Measurements from ENCODE around the gene DENND2C. TPM values are rescaled to one million over a fixed set of nuclear protein-coding genes. Genes with fewer than 3 reads are reported as not detected.

DENND2C gene
- total RNA-seq, 1 donor from 2014 or later, result 1.6 TPM

- TF ChIP-seq CTCF (IDR thresholded peaks at IDR 0.05), result no peak
Observed at GRCh38 chr1:114702737-114703136, 32.9 kb upstream of the DENND2C start.

GRCh38 chr1:114701931-114702330, 32.1 kb upstream of the DENND2C start:
- peaks cover 21% of the 10 kb centered on the region for H3K36me3 Mint-ChIP-seq (ENCODE audit: unreplicated experiment)
- no peak for TF ChIP-seq CTCF (IDR thresholded peaks at IDR 0.05)
- H3K27me3 Mint-ChIP-seq (ENCODE audit: unreplicated experiment), result peaks cover 6% of the 10 kb centered on the region
- H3K9me3 Mint-ChIP-seq (ENCODE audit: unreplicated experiment), result no peaks in the 10 kb centered on the region
- peaks cover 2% of the 10 kb centered on the region for H3K4me1 Mint-ChIP-seq (ENCODE audit: unreplicated experiment)
- no peak overlapping the region for H3K27ac Mint-ChIP-seq (ENCODE audit: unreplicated experiment)
- DNase-seq (ENCODE audit: extremely low spot score, unreplicated experiment), result no peak
- no peak overlapping the region for H3K4me3 Mint-ChIP-seq (ENCODE audit: unreplicated experiment)

More at GRCh38 chr1:114702737-114703136, 32.9 kb upstream of the DENND2C start:
- Mint-ChIP-seq H3K9me3 (ENCODE audit: unreplicated experiment) (no peaks in the 10 kb centered on the region), H3K27me3 (ENCODE audit: unreplicated experiment) (peaks cover 4% of the 10 kb centered on the region), H3K36me3 (ENCODE audit: unreplicated experiment) (peaks cover 29% of the 10 kb centered on the region), H3K4me1 (ENCODE audit: unreplicated experiment) (peaks cover 2% of the 10 kb centered on the region), H3K27ac (ENCODE audit: unreplicated experiment) (no peak overlapping the region), H3K4me3 (ENCODE audit: unreplicated experiment) (no peak overlapping the region)
- DNase-seq (ENCODE audit: extremely low spot score, unreplicated experiment), result no peak

GRCh38 chr1:114700036-114700600, 30.3 kb upstream of the DENND2C start:
- peaks cover 2% of the 10 kb centered on the region for H3K4me1 Mint-ChIP-seq (ENCODE audit: unreplicated experiment)
- peaks cover 16% of the 10 kb centered on the region for H3K27me3 Mint-ChIP-seq (ENCODE audit: unreplicated experiment)
- no peak overlapping the region for H3K27ac Mint-ChIP-seq (ENCODE audit: unreplicated experiment)
- peaks cover 7% of the 10 kb centered on the region for H3K36me3 Mint-ChIP-seq (ENCODE audit: unreplicated experiment)
- no peak for DNase-seq (ENCODE audit: extremely low spot score, unreplicated experiment)
- H3K9me3 Mint-ChIP-seq (ENCODE audit: unreplicated experiment), result no peaks in the 10 kb centered on the region
- no peak for TF ChIP-seq CTCF (IDR thresholded peaks at IDR 0.05)
- H3K4me3 Mint-ChIP-seq (ENCODE audit: unreplicated experiment), result no peak overlapping the region

GRCh38 chr1:114696810-114697209, 27.0 kb upstream of the DENND2C start:
- Mint-ChIP-seq H3K27me3 (ENCODE audit: unreplicated experiment) (peaks cover 23% of the 10 kb centered on the region), H3K9me3 (ENCODE audit: unreplicated experiment) (no peaks in the 10 kb centered on the region), H3K36me3 (ENCODE audit: unreplicated experiment) (no peaks in the 10 kb centered on the region), H3K27ac (ENCODE audit: unreplicated experiment) (no peak overlapping the region), H3K4me3 (ENCODE audit: unreplicated experiment) (no peak overlapping the region), H3K4me1 (ENCODE audit: unreplicated experiment) (peaks cover 2% of the 10 kb centered on the region)
- TF ChIP-seq CTCF (IDR thresholded peaks at IDR 0.05), result no peak
- DNase-seq (ENCODE audit: extremely low spot score, unreplicated experiment), result no peak

GRCh38 chr1:114695430-114696058, 25.7 kb upstream of the DENND2C start, which contains the start of gene AMPD1:
Gene AMPD1, minus strand, starts transcription at chr1:114695546. Its CDS starts 75 bp downstream, at chr1:114695471.
- TF ChIP-seq CTCF (IDR thresholded peaks at IDR 0.05), result no peak
- H3K36me3 Mint-ChIP-seq (ENCODE audit: unreplicated experiment), result no peaks in the 10 kb centered on the region
- H3K27ac Mint-ChIP-seq (ENCODE audit: unreplicated experiment), result no peak within 1 kb of the TSS
- no peak within 1 kb of the TSS for H3K4me3 Mint-ChIP-seq (ENCODE audit: unreplicated experiment)
- no peak for DNase-seq (ENCODE audit: extremely low spot score, unreplicated experiment)
- H3K9me3 Mint-ChIP-seq (ENCODE audit: unreplicated experiment), result no peaks in the 10 kb centered on the region
- H3K27me3 Mint-ChIP-seq (ENCODE audit: unreplicated experiment), result peaks cover 24% of the 10 kb centered on the region
- H3K4me1 Mint-ChIP-seq (ENCODE audit: unreplicated experiment), result peaks cover 2% of the 10 kb centered on the region
